Activated T-cell treated with anti-CD3 and anti-CD28 coated beads for 48 hours (primary cell): ENCODE data around the gene CRYBA1.

Experiments
- DNase-seq: peaks from one replicate; pipeline ENCODE4 v3.0.0-alpha.2; 2020; ENCODE audit warnings: low read depth

The CRYBA1 gene

DNA sequence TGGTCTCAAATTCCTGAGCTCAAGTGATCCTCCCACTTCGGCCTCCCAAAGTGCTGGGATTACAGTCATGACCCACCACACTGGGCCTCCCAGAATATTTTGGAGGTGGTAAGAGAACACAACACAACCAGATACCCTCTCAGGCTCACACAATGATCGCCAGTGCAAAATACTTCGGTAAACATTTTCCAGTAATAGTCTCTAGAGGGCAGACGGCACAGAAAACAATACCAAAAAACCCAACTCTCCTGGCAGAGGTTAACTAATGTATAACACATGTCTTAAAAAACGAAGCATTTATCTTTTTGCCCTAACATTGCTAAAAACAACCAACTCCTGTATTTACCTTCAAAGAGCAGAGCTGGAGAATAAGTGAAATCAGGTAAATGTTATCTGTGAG lies 36.8 kb downstream of the CRYBA1 start:
- no peak for DNase-seq

- no peak for DNase-seq
Measured at GRCh38 chr17:29283961-29284360, 37.3 kb downstream of the CRYBA1 start.

GRCh38 chr17:29289852-29290251 lies 43.2 kb downstream of the CRYBA1 start:
- no peak for DNase-seq

- DNase-seq = no peak
Measured at GRCh38 chr17:29291163-29291752, 44.6 kb downstream of the CRYBA1 start.

DNA sequence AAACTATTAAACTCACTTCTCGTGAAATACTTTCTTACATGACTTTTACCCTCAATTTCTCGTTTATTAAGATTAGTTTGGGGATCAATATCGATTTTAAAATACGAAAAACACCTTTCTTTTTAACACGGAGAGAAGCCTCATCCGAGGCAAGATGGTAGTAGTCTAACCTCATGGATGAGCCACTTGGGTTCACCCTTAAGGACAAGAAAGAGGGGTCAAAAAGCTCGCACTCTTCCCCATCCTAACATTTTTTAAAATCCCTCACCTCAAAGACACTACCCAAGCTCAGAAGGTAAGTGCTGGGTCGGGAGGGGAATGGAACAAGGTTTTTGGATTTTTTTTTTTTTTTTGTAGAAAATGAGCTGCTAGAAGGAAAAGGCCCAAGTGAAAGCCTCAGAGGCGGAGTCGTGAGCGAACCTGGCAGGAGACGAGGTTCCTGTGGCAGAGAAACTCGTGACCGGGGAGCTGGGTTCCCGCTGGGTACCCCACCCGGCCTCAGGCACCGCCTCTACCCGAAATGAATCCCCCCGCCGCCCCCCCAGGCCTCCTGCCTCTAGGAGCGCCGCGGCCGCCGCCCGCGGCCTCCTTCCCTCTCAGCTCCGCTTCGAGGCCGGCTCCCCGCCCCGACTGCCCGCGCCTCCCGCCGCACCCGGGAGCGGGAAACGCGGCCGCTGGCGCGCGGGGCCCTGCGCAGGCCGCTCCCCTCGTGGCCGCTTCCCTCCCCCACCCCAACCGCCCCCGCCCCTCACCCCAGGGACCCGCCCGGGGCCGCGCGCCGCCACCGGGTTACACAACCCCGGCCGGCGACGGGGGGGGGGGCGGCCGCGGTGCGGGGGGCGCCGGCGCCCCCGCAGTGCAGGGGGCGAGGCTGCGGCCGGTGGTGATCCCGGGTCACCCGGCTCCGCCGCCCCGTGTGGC lies 45.7 kb downstream of the CRYBA1 start:
- DNase-seq = peak; percentile 41

- peak; percentile 56 for DNase-seq
Measured at GRCh38 chr17:29292992-29293889, 46.6 kb downstream of the CRYBA1 start.

GRCh38 chr17:29293890-29294579 lies 47.4 kb downstream of the CRYBA1 start, which contains the start of gene NUFIP2:
Gene NUFIP2 (minus strand): TSS chr17:29294148. CDS start chr17:29294059, 89 bp downstream.
- DNase-seq = peak; percentile 97

DNA sequence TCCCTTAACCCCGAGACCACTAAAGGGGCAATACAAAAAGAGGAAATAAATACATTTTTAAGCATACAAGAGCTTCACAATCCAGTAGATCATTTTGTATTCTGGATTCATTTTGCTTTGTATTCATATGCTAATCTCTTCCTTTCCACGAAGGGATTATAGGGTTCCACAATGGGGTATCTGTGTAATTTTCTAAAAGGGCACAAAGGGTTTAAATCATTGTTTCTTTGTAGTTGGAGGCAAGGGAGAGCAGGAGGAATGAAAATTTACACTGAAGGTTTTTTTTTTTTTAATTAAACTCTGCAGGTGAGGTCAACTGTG lies 47.9 kb downstream of the CRYBA1 start:
- no peak for DNase-seq

GRCh38 chr17:29295420-29295819 lies 48.8 kb downstream of the CRYBA1 start:
- DNase-seq = no peak

DNA sequence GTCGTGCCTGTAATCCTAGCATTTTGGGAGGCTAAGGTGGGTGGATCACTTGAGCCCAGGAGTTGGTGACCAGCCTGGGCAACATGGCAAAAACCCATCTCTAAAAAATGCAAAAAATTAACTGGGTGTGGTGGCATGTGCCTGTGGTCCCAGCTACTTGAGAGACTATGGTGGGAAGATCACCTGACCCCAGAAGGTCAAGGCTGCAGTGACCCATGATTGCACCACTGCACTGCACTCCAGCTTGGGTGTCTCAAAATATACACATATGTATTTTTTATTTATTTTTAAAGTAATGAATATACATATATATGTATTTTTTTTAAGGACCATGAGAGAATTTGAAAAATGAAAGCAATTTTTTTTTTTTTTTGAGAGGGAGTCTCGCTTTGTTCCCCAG lies 52.4 kb downstream of the CRYBA1 start:
- DNase-seq = no peak

GRCh38 chr17:29303386-29303785 lies 56.7 kb downstream of the CRYBA1 start:
- no peak for DNase-seq
